HL-60 (cell line): Measurements from ENCODE around the gene ANKK1.

Source experiments
- REST ChIP-seq: IDR thresholded peaks from 2 replicates; pipeline ENCODE4 v1.6.1; 2012; ENCODE audit warnings: low read depth; ENCODE audit not compliant: insufficient replicate concordance
- TF ChIP-seq, protein P1 (sequence below): IDR thresholded peaks from one replicate; pipeline ENCODE4 v1.5.1; 2011; ENCODE audit warnings: low read length, control low read depth, inconsistent platforms; ENCODE audit not compliant: insufficient read depth

DNA sequence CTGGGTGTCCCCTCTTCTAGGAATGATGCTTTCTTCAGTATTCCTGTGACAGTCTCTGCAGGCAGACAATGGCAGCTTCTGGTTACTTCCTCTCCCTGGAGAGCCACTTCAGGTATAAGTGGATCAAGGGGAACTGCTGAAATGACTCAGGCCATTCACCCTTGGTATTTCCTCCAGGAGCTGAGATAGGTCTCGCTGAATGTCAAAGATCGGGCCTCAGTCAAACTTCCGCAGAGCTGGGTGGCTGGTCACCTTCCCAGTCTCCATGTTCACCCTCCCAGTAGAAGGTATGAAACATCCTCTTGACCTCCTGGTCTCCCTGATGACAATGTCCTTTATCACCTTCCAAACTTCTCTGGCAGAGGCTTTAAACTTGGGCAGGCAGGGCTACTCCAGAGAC is 1.8 kb upstream of the ANKK1 start:
- TF ChIP-seq, protein P1, sequence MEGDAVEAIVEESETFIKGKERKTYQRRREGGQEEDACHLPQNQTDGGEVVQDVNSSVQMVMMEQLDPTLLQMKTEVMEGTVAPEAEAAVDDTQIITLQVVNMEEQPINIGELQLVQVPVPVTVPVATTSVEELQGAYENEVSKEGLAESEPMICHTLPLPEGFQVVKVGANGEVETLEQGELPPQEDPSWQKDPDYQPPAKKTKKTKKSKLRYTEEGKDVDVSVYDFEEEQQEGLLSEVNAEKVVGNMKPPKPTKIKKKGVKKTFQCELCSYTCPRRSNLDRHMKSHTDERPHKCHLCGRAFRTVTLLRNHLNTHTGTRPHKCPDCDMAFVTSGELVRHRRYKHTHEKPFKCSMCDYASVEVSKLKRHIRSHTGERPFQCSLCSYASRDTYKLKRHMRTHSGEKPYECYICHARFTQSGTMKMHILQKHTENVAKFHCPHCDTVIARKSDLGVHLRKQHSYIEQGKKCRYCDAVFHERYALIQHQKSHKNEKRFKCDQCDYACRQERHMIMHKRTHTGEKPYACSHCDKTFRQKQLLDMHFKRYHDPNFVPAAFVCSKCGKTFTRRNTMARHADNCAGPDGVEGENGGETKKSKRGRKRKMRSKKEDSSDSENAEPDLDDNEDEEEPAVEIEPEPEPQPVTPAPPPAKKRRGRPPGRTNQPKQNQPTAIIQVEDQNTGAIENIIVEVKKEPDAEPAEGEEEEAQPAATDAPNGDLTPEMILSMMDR: no peak
- TF ChIP-seq REST: no peak
